GM18909 (cell line): Measurements from ENCODE around the gene CEACAM20.
"Not testable (repeated sequence)": the region's sequence is repeated elsewhere in the genome, so short reads cannot be mapped to it uniquely, and the experiment has no call there.

Experiments
- ATAC-seq: cut with Tn5 transposase; IDR thresholded peaks from one replicate; pipeline ENCODE4 v1.9.1; 2021; ENCODE audit warnings: mild to moderate bottlenecking; ENCODE audit not compliant: unreplicated experiment, poor library complexity

Gene CEACAM20

DNA sequence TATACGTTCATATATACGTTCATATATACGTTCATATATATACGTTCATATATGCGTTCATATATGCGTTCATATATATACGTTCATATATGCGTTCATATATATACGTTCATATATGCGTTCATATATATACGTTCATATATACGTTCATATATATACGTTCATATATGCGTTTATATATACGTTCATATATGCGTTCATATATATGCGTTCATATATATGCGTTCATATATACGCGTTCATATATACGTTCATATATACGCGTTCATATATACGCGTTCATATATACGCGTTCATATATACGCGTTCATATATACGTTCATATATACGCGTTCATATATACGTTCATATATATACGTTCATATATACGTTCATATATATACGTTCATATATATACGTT lies 21.5 kb upstream of the CEACAM20 start:
- ATAC-seq, result not testable (repeated sequence)

DNA sequence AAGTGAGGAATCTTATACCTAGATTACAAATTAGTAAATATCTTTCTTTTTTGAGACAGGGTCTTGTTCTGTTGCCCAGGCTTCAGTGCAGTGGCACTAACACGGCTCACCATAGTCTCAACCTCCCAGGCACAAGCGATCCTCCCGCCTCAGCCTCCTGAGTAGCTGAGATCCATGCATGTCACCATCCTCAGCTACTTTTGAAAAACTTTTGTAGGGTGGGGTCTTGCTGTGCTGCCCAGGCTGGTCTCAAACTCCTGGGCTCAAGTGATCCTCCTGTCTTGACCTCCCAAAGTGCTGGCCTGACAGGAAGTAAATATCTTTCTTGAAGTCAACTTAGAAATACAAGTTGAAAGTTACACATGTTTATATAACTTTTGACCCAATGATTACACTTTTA lies 20.0 kb upstream of the CEACAM20 start:
- no peak for ATAC-seq

DNA sequence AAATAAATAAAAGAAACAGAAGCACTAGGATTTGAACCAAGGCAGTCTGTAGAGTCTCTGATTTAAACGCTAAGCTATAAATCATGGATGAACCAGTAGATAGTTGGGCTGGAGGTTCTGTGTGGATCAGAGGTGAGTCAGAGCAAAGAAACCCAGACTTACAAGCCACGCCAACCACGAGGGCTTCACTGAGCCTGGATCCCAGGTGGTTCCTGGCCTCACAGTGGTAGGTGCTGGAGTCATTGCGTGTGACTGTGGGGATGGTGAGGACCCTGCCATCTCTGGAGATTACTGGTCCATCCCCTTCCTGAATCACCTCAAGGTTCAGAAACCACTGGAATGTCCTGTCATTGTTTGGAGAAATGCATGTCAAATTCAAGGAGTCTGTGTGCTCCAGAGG lies 19.3 kb upstream of the CEACAM20 start:
- ATAC-seq, result no peak

DNA sequence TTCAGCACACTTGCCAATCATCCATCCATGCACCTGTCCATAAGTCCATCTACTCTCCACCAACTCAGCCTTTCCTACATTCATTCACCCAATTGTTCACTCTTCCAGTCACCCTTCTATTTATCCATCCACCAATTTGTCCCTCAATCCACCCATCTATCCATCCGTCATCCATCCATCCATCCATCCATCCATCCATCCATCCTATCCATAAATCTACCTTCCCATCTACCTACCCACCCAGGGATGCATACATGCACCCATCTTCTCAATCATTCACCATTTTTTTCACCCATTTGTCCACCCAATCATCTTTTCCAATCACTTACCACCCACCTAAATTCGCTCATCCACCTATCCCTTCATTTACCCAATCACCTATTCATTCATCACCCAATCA lies 14.6 kb upstream of the CEACAM20 start:
- ATAC-seq, result no peak

DNA sequence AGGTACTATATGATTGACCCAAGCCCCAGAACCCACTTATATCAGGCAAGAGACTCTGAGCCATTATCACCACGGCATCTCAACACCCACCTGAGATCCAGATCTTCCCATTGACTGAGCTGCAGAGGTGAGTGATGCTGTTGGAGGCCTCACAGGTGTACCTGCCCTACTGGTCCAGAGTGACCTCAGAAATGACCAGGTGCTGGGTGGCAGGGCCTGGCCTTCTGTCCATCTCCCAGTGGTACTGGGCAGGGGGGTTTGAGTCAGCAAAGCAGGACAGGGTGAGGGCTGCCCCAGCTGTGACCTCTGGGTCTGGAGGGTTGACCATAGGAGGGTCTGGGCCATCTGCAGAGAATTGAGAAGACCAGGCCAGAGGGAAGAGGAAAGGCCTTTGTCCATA lies 13.2 kb upstream of the CEACAM20 start:
- ATAC-seq, result no peak

DNA sequence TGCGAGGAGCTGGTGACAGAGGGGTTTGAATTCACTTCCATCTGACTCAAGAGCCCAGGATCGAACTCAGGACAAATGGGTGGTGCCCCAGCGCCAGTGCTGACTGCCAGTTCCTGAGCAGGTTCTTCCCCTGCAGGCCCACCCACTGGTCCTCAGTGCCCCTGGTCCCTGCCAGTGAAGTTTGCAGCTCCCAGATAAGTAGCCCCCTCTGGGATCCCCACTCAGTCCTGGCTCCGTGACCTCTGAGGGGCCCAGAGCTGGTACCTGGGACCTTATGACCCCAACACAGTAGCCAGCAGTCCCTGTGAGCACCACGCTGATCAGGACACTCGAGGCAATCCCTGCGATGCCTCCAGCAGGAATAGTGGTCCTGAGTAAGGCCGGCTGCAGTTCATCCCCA lies 11.3 kb upstream of the CEACAM20 start:
- no peak for ATAC-seq

DNA sequence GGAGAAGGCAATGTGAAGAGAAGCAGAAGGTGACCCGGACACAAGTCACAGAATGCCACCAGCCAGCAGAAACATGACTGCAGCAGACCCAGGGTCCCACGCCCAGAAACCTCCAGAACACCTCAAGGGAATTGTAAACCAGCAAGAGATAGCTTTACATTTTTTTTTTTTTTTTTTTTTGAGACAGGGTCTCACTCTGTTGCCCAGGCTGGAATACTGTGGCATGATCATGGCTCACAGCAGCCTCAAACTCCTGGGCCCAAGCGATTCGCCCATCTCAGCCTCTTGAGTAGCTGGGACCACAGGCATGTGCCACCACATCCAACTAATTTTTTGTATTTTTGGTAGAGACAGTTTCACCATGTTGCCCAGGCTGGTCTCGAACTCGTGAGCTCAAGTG lies 10.5 kb upstream of the CEACAM20 start:
- ATAC-seq, result no peak

DNA sequence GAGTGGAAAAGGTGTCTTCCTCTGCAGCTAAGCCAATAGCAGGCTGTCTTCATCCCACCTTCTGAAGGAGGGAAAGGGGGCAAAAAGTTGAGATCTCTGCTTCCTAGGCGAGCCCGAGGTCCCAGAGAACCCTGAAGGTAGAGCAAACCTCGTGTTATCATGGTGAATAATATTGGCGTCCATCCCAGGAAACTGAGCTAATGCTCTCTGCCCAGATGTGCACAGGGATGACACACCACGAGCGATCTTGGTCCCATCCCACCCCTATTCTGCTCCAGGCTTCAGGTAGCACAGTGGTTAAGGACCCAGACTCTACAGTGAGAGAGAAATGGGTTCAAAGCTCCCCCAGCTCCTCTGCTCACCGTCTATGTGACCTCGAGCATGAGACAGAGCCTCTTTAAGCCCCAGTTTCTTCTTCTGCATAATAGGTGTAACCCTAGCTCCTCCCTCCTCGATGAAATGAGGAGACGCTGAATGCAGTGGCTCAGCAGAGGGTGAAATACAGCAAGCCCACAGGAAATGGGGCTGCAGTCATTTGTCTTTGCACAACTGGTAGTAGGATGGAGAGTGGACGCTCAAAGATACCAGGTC lies 9.9 kb upstream of the CEACAM20 start:
- no peak for ATAC-seq

DNA sequence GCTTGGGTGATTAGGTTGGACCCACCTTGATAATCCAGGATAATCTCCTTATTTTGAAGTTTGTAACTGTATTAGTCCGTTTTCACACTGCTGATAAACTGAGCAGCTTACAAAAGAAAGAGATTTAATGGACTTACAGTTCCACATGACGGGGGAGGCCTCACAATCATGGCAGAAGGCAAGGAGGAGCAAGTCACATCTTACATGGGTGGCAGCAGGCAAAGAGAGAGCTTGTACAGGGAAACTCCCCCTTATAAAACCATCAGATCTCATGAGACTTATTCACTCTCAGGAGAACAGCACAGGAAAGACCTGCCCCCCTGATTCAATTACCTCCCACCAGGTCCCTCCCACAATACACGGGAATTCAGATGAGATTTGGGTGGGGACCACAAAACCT lies 5.9 kb upstream of the CEACAM20 start:
- not testable (repeated sequence) for ATAC-seq

DNA sequence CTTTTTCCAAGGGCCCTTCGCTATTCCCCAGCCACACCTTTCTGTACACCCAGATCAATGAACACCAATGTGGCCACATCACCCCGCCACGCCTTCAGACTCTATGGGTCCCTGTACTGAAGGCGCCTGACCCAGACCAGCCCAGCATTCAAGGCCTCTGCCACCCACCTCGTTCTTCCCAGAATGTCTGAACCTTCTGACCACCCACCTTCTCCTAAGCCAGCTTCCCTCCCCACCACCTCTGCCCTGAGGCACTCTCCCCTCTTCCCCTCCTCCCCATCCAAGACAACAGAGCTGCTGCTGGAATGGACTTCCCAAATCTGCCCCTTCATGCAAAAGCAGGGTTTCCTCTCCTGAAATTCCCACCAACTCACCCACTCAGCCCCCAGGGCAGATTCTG lies 3.3 kb upstream of the CEACAM20 start:
- no peak for ATAC-seq

DNA sequence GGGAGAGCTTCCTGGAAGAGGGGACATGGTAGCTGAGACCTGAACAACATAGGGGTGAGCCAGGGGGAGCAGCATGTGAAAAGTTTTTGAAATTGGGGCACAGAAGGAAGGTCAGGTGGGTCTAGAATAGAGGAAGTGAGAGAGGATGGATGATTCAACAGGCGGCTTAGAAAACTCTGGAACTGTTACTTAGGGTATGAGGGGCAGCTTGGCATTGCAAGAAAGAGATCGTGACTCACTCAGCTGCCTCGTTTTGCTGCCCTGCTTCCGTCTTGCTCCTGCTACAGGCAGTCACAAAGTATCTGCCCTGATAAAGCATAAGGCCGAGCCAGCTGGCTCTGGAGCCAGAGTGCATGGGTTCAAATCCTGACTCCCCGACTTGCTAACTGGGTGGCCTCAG lies 1.3 kb upstream of the CEACAM20 start:
- no peak for ATAC-seq

DNA sequence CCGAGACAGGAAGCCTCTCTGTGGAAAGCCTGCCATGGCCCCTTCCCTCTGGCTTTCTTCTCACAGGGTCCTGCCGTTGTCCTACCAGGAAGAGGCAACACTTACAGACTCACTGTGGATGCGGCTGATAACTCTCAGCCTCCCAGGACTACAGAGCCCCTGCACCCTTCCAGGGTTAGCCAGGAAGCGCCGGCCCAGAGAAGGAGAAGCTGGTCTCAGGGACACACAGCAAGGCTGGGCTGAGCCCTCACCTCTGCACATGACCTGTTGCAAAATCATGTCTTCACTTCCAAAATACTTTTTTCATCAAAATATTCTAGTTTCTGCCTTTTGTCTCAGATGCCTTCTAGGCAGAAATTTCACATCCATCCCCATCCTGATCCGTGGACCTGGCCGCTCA lies 1.9 kb downstream of the CEACAM20 start:
- ATAC-seq, result no peak

DNA sequence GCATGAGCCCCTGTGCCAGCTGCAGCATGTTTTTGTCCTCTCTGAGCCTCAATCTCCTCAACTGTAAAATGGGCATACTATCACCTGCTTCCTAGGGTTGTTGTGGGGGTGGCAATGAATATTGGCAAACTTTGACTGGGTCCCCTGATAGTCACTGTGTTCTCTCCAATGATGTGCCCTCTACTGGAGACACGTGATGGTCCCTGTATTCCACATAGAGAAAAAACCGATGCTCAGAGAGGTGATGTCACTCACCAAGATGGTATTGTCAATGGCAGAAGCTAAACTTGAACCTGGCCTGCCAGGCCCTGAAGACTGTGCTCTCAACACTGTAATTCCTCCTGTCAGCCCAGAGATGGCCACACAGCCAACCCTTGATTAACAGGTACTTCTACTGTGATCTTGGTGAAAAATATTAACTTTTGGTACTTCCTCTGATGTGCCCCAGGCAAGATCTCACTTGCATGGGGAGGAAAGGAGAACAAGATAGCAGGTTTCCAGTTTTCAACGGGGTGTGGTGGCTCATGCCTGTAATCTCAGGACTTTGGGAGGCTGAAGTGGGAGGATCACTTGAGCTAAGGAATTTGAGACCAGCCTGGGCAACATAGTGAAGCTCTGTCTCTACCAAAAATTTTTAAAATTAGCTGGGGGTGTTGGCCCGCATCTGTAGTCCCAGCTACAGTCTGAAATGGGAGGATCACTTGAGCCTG lies 3.6 kb downstream of the CEACAM20 start:
- ATAC-seq, result no peak

DNA sequence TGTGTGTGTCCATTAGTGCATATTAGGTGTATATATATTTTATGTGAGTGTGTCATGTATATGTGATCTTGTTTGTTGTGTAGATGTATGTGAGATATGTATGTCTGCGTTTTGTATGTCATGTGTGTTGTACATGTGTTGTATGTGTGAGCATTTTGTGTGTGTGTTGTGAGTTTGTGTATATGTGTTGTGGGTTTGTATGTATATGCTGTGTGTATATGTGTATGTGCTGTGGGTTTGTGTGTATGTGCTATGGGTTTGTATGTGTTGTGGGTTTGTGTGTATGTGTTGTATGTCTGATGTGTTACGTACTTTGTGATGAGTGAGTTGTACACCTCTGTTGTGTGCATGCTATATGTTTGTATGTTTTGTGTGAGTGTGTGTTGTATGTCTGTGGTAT lies 8.1 kb downstream of the CEACAM20 start:
- no peak for ATAC-seq

DNA sequence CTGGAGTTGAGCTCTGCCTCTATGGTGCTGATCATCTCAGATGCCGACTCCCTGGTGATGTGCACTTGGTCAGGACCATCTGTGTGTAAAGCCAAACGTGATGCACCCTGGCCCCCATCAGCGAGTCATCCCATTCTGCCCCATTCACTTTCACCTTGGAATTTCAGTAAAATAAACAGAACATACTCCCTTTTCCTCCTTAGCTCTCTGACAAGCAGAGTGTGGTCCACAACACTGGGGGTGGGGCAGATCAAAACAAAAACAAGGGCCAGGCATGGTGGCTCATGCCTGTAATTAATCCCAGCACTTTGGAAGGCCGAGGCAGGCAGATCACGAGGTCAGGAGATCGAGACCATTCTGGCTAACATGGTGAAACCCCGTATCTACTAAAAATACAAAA lies 12.3 kb downstream of the CEACAM20 start:
- no peak for ATAC-seq

DNA sequence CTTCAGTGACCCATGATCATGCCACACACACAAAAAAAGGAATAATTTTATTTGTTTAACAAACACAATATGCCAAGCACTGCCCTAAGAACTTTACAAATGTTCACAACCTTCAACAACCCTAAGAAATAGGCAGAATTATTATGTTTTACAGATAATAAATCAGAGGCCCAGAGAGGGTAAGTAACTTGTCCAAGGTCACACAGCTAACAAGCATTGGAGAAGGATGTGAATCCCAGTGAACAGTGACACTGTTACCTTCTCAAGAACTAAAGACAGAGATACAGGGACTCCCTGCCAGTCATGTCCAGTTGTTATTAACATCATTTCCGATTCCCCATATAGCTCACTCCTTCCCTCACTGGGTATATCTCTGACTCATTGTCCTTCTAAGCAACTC lies 13.6 kb downstream of the CEACAM20 start:
- ATAC-seq, result no peak

DNA sequence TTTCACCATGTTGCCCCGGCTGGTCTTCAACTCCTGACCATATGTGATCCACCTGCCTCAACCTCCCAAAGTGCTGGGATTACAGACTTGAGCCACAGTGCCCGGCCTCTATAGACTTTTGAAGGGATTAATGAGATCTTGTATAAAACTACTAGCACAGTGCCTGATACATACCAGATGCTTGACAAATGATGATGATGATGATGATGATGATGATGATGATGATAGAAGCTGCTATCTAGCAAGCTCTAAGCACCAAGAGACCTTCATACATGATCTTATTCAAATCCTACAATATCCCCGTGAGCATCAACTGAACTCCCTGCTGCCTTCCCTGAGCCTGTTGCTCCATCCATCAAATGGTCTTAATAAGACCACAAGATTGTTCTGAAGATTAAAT lies 14.4 kb downstream of the CEACAM20 start:
- ATAC-seq, result no peak

DNA sequence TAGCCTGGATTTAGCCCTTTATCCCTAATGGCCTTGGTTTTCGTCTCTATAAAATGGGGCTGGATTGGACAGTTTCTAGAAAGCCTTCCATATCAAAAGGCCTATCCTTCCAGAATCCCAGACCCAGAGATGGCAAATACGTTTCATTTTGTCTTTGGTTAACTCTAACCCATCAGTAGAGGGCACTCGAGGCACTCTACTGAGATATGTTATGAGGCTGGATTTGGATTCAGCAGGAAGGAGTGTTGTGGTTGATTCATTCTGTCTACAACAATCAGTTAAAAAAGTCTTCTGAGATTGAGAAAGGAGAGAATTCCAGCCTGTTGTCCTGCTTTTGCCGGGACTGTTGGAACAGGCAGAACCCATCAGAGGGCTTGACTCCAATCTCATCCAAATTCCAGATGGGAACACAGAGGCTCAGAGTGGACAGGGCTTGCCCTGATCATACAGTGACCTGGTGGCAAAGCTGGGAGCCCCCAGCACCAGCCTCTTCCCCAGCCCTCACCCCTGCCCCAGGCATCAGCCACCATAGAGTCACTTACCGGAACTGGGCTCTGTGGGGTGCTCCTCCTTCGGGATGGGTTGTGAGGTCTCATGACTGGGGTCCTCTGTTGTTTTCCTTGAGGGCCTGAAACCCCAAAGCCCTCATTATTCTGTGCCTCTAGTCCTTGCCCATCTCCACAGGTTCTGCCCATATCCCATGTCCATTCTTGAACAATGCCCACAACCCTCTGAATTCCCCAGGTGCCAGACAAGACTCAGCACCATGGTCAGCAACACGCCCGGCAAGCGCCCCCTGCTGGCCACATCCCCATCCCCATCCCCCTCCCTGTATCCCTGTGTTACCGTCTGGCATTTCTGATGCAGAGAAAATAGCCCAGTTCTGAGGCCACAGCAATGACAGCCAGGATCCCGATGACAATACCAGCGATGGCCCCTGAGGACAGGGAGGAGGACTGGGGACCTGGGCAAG lies 16.9 kb downstream of the CEACAM20 start:
- ATAC-seq, result no peak

DNA sequence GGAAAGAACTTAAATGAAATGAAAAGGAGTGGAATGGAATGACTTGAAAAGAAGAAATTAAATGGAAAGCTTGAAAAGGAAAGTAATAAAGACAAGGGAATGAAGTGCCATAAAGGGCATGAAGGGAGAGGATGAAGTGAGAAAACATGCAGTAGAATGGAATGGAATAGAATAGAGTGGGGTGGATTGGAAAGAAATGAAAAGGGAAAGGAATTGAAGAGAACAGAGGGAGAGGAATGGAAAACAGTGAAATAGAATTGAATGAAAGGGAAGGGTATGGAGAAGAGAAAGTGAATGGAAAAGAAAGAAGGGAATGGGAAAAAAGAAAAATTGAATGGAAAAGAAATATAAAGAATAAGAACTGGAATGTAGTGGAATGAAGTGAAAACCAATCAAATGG lies 20.0 kb downstream of the CEACAM20 start:
- no peak for ATAC-seq

DNA sequence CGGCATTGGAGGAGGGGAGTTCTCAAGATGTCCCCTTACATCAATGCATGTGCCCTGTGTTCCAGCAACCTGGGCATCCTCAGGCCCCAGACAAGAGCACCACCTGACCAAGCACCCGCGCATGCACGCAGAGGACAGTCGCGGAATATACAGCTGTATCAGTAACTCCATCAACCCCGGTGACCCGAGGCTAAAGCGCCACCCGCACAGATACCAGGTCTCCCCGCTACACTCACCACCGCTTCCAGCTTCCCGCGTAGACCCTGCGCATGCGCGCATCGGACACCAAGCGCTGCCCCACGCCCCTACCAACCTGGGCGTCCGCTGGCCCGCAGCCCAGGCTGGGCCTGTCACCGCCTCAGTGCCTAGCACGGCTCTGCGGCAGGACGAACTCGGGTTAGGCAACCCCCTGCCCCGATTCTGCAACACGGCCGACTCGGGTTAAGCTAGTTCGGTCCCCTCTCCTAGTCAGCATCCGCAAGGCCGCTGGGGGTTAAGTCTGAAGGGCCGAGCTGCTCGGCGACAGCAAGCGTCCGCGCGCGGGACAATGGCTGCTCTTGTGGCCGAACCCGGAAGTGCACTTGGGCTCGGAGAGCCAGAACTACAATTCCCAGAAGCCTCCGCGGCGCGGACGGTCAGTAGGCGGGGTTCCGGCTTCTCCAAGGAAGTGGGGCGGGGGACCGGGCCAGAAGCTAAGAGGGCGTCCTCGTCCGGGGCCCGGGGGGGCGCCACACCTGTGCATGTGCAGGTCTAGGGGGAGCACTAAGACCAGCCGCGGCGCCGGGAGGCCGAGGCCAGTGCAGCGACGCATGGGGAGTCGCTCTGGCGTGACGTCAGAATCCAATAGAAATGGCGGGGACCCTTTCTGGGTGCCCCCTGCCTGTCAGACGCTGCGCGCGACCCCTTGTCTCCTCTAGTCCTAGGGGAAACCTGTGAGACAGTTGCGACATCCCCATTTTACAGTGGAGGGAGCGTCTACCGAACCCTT lies 29.2 kb downstream of the CEACAM20 start, which contains the start of gene ZNF180:
Gene ZNF180, minus strand, starts transcription at position 561 of the 988 bp plus-strand sequence. CDS start 3,188 bp downstream, outside the sequence.
- peak; percentile 90 for ATAC-seq
